ENCODE data around the gene KLF16. TPM values are rescaled to one million over a fixed set of nuclear protein-coding genes. Genes with fewer than 3 reads are reported as not detected.
A peak's percentile ranks its signal among the peaks of the same experiment; 100 is the strongest.

The KLF16 gene
- total and polyA plus RNA-seq, 9 of the 15 experiments (the other 6 are each of a cell fraction or from before 2014, with no cell fraction given): 0.04 to 60.4 (median 6.8) TPM

- no TSS peak for BruUV-seq (replicated peaks)
- ChIA-PET POLR2A (interaction anchor here (0.5 to 1.1 kb wide), 2 partner anchors 12 to 1062 kb away, joined by 3 to 4 read pairs; no protein-coding TSS in a partner anchor), CTCF (ENCODE audit: low intra/inter-chr PET ratio) (no interaction called here)
- 73% methylated on average over 5 of the region's 5 CpGs for WGBS (ENCODE audit: insufficient coverage, low coverage, missing lambda C conversion rate)
- ATAC-seq (no peak), FAIRE-seq (no peak), DNase-seq (ENCODE audit: extremely low read depth in 1 of 4, low spot score in 3 of 4) (no peak)
- H3K4me1 ChIP-seq (replicated peaks in 1 of 2; ENCODE audit: control insufficient read depth in 2 of 2, insufficient read depth in 2 of 2, low read length in 2 of 2): peaks cover 20 to 50% of the 10 kb centered on the region in 2 experiments; a peak in 4 of 5 replicates
- peaks cover 18% of the 10 kb centered on the region for H3K79me2 ChIP-seq (ENCODE audit: control insufficient read depth, insufficient read depth, low read length)
- peaks cover 8% of the 10 kb centered on the region for H3K9me1 ChIP-seq (ENCODE audit: control insufficient read depth, insufficient read depth, low read length)
- no peak overlapping the region for H3K4me2 ChIP-seq (ENCODE audit: insufficient read depth, low read length)
- H3K9ac ChIP-seq (ENCODE audit: insufficient read depth in 1 of 2, low read depth in 2 of 2, low read length in 2 of 2): peak overlapping the region in 1 of 2 experiments; percentile 2; a peak in 1 of 4 replicates
- H4K20me1 ChIP-seq (replicated peaks; ENCODE audit: control insufficient read depth, insufficient read depth, low read length): peaks cover 16% of the 10 kb centered on the region; the same call in 1 of the 2 replicates
- H3K4me3 ChIP-seq: no peak overlapping the region
- H3K9me3 ChIP-seq (replicated peaks; ENCODE audit: control insufficient read depth, insufficient read depth, low read depth, low read length): no peaks in the 10 kb centered on the region
- no peaks in the 10 kb centered on the region for H3K27me3 ChIP-seq (ENCODE audit: control insufficient read depth in 2 of 2, insufficient read depth in 2 of 2, low read length in 2 of 2)
- no peak overlapping the region for H3K27ac ChIP-seq (ENCODE audit: extremely low read depth, low read depth, low read length)
- intact Hi-C loops (cut with micrococcal nuclease) (no loop called here), in situ Hi-C loops (cut with MboI) (no loop called here)
- H2AFZ ChIP-seq (ENCODE audit: low read depth, low read length): peak overlapping the region; percentile 45; the same call in 1 of the 2 replicates
- H3K36me3 ChIP-seq (ENCODE audit: control insufficient read depth, insufficient read depth, low read length): peaks cover 4% of the 10 kb centered on the region; the same call in 1 of the 3 replicates
- no peak for TF ChIP-seq BRF1 (IDR thresholded peaks at IDR 0.05; ENCODE audit: borderline replicate concordance, extremely low read depth, insufficient read length)
- no peak for TF ChIP-seq DNMT1 (IDR thresholded peaks at IDR 0.05)
- no peak for TF ChIP-seq ZNF197 (CRISPR knock-in tag; IDR thresholded peaks at IDR 0.05; ENCODE audit: low read depth)
- no peak for TF ChIP-seq ZNF253 (CRISPR knock-in tag; conservative IDR thresholded peaks at IDR 0.05)
- no peak for TF ChIP-seq CREB3 (tag; conservative IDR thresholded peaks at IDR 0.05; ENCODE audit: low read depth)
- TF ChIP-seq CREM (IDR thresholded peaks at IDR 0.05; ENCODE audit: low read depth): no peak
- no peak for TF ChIP-seq TAF1 (IDR thresholded peaks at IDR 0.05; ENCODE audit: control insufficient read depth, extremely low read depth, insufficient read depth, low read length, severe bottlenecking)
- no peak for TF ChIP-seq ZNF24 (IDR thresholded peaks at IDR 0.05)
- no peak for TF ChIP-seq STAG1 (CRISPR knock-in tag; IDR thresholded peaks at IDR 0.05; ENCODE audit: borderline replicate concordance)
- TF ChIP-seq MCM2 (IDR thresholded peaks at IDR 0.05; ENCODE audit: low read depth): no peak
- TF ChIP-seq PREB (CRISPR knock-in tag; IDR thresholded peaks at IDR 0.05): no peak
- TF ChIP-seq BCLAF1 (IDR thresholded peaks at IDR 0.05; ENCODE audit: borderline replicate concordance in 1 of 2, control insufficient read depth in 1 of 2, low read depth in 2 of 2, low read length in 1 of 2): no peak
These were observed 25.0 kb upstream of the KLF16 start for GRCh38 chr19:1888385-1888784.
